ENCODE measurements around the gene EPHA3.

GRCh38 chr3:89405593-89405992, 298.2 kb downstream of the EPHA3 start:
- TF ChIP-seq MLX (CRISPR knock-in tag; conservative IDR thresholded peaks at IDR 0.05), result no peak
- TF ChIP-seq CTCF (IDR thresholded peaks at IDR 0.05 in 2 of 3, conservative IDR thresholded peaks at IDR 0.05 in 1 of 3; ENCODE audit: insufficient read depth in 2 of 3, low read depth in 1 of 3, low read length in 3 of 3), result no peak
- no peak for TF ChIP-seq TAF9B (IDR thresholded peaks at IDR 0.05; ENCODE audit: partially characterized antibody)
- TF ChIP-seq EZH2 (IDR thresholded peaks at IDR 0.05; ENCODE audit: borderline replicate concordance, low read depth, low read length), result no peak
- TF ChIP-seq SIN3A (IDR thresholded peaks at IDR 0.05; ENCODE audit: borderline replicate concordance in 2 of 2, control insufficient read depth in 1 of 2, low read depth in 2 of 2, low read length in 2 of 2), result no peak
- no peak for TF ChIP-seq TAF1 (IDR thresholded peaks at IDR 0.05; ENCODE audit: control insufficient read depth, extremely low read depth, insufficient read depth, low read length, severe bottlenecking)
- TF ChIP-seq ZBTB9 (CRISPR knock-in tag; IDR thresholded peaks at IDR 0.05), result no peak
- no peak for TF ChIP-seq ZFP36 (IDR thresholded peaks at IDR 0.05; ENCODE audit: low read depth, low read length, partially characterized antibody)
- TF ChIP-seq ZNF232 (CRISPR knock-in tag; IDR thresholded peaks at IDR 0.05), result no peak
- TF ChIP-seq, protein P1, sequence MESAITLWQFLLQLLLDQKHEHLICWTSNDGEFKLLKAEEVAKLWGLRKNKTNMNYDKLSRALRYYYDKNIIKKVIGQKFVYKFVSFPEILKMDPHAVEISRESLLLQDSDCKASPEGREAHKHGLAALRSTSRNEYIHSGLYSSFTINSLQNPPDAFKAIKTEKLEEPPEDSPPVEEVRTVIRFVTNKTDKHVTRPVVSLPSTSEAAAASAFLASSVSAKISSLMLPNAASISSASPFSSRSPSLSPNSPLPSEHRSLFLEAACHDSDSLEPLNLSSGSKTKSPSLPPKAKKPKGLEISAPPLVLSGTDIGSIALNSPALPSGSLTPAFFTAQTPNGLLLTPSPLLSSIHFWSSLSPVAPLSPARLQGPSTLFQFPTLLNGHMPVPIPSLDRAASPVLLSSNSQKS (CRISPR knock-in tag; IDR thresholded peaks at IDR 0.05), result no peak
- no peak for TF ChIP-seq ZZZ3 (IDR thresholded peaks at IDR 0.05)
- TF ChIP-seq CBX2 (IDR thresholded peaks at IDR 0.05; ENCODE audit: insufficient read depth, low read length, poor library complexity, severe bottlenecking), result no peak
- TF ChIP-seq ZHX1 (conservative IDR thresholded peaks at IDR 0.05; ENCODE audit: low read length), result no peak

Data from K562 (cell line).